ENCODE results near the gene PRRT2.

GRCh38 chr16:29809031-29809747 lies 2.8 kb upstream of the PRRT2 start:
- TF ChIP-seq POLR2A (IDR thresholded peaks at IDR 0.05) (no peak), CTCF (IDR thresholded peaks at IDR 0.05) (no peak)
